Stomach (tissue), 4 donors: Measurements from ENCODE around the gene VCL.

Experiments used
- POLR2A ChIP-seq, 4 donors: fragments of 450-650 bp; IDR thresholded peaks; one replicate each; pipeline ENCODE4 v1.6.1; 2016; ENCODE audit warnings: antibody characterized with exemption in 4 of 4, control low read depth in 2 of 4, mild to moderate bottlenecking in 1 of 4, moderate library complexity in 1 of 4
- POLR2AphosphoS5 ChIP-seq, 3 donors: sonication (generic); formaldehyde crosslinking; IDR thresholded peaks; one replicate each; pipeline ENCODE4 v1.6.1; 2016; ENCODE audit warnings: antibody characterized with exemption in 3 of 3
- TF ChIP-seq, protein P1 (sequence below), 7 experiments: fragments of 450-650 bp in 4 of 7; fragments of 200-600 bp in 3 of 7; sonication (generic) in 3 of 7; IDR thresholded peaks; one replicate each; pipeline ENCODE4 v1.5.1; 2016 to 2019; ENCODE audit warnings: antibody characterized with exemption in 7 of 7, control low read depth in 2 of 7, mild to moderate bottlenecking in 1 of 7

DNA sequence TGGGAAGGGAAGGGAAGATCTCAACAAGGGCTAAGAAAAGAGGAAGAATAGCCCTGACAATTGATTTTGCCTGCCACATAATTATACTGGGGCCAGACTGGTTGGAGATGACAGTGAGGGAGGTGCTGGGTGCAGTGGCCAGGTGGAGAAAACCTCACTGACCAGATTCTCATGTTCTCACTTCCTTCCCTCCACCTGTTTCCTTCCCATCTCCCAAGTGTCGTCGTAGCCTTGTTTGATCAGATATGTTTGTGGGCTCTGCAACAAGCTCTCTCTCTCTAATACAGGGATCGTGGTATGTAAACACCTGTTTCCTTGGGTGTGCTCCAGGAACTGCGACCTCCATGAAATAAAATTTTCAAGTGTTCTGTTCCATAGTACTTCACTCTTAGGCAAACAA is 60.2 kb downstream of the VCL start:
- TF ChIP-seq, protein P1, sequence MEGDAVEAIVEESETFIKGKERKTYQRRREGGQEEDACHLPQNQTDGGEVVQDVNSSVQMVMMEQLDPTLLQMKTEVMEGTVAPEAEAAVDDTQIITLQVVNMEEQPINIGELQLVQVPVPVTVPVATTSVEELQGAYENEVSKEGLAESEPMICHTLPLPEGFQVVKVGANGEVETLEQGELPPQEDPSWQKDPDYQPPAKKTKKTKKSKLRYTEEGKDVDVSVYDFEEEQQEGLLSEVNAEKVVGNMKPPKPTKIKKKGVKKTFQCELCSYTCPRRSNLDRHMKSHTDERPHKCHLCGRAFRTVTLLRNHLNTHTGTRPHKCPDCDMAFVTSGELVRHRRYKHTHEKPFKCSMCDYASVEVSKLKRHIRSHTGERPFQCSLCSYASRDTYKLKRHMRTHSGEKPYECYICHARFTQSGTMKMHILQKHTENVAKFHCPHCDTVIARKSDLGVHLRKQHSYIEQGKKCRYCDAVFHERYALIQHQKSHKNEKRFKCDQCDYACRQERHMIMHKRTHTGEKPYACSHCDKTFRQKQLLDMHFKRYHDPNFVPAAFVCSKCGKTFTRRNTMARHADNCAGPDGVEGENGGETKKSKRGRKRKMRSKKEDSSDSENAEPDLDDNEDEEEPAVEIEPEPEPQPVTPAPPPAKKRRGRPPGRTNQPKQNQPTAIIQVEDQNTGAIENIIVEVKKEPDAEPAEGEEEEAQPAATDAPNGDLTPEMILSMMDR (IDR thresholded peaks at IDR 0.05) = no peak
- TF ChIP-seq POLR2AphosphoS5 (IDR thresholded peaks at IDR 0.05) (no peak), POLR2A (IDR thresholded peaks at IDR 0.05) (no peak)
